Measurements from ENCODE around the gene SAP30L. TPM values are rescaled to one million over a fixed set of nuclear protein-coding genes. Genes with fewer than 3 reads are reported as not detected.

Gene SAP30L
- 10 to 100 TPM; 42.5 to 45.3 TPM for total RNA-seq

GRCh38 chr5:154445422-154446194 lies at the start of gene SAP30L:
SAP30L (plus strand) TSS chr5:154445997; CDS start chr5:154446605, 608 bp downstream.
- Mint-ChIP-seq H3K27me3 (ENCODE audit: low read depth) (no peaks in the 10 kb centered on the region), H3K4me3 (peak within 1 kb of the TSS; percentile 97 to 100), H3K36me3 (ENCODE audit: insufficient read depth in 2 of 2) (peaks cover 12 to 18% of the 10 kb centered on the region in 2 donors), H3K9me3 (no peaks in the 10 kb centered on the region), H3K27ac (peak within 1 kb of the TSS; percentile 96), H3K4me1 (ENCODE audit: low read depth) (peaks cover 44% of the 10 kb centered on the region)
- DNase-seq (peak; percentile 96 to 97), ATAC-seq (replicated peaks in 1 of 2) (peak; percentile 95 to 97)

GRCh38 chr5:154396128-154396527 lies 49.7 kb upstream of the SAP30L start:
- no peak overlapping the region for H3K4me3 Mint-ChIP-seq
- ATAC-seq (replicated peaks in 1 of 2) (no peak), DNase-seq (no peak)
- no peak overlapping the region for H3K27ac Mint-ChIP-seq
- H3K36me3 Mint-ChIP-seq (ENCODE audit: insufficient read depth in 2 of 2): peaks cover 0 to 5% of the 10 kb centered on the region in 2 donors
- H3K27me3 Mint-ChIP-seq (ENCODE audit: low read depth): no peaks in the 10 kb centered on the region
- H3K9me3 Mint-ChIP-seq: no peaks in the 10 kb centered on the region
- H3K4me1 Mint-ChIP-seq (ENCODE audit: low read depth): peaks cover 6% of the 10 kb centered on the region

- DNase-seq: no peak
- Mint-ChIP-seq H3K9me3 (no peaks in the 10 kb centered on the region), H3K4me1 (ENCODE audit: low read depth) (peaks cover 6% of the 10 kb centered on the region), H3K27me3 (ENCODE audit: low read depth) (no peaks in the 10 kb centered on the region), H3K4me3 (no peak overlapping the region), H3K27ac (peak overlapping the region; percentile 17), H3K36me3 (ENCODE audit: insufficient read depth in 2 of 2) (no peaks in the 10 kb centered on the region)
- ATAC-seq (replicated peaks in 1 of 2): no peak
Measured at GRCh38 chr5:154397652-154398406, 48.0 kb upstream of the SAP30L start.

GRCh38 chr5:154400678-154401077 lies 45.1 kb upstream of the SAP30L start:
- DNase-seq (no peak), ATAC-seq (replicated peaks in 1 of 2) (no peak)
- no peaks in the 10 kb centered on the region for H3K27me3 Mint-ChIP-seq (ENCODE audit: low read depth)
- peaks cover 18% of the 10 kb centered on the region for H3K4me1 Mint-ChIP-seq (ENCODE audit: low read depth)
- H3K4me3 Mint-ChIP-seq: no peak overlapping the region
- no peaks in the 10 kb centered on the region for H3K36me3 Mint-ChIP-seq (ENCODE audit: insufficient read depth in 2 of 2)
- H3K27ac Mint-ChIP-seq: no peak overlapping the region
- no peaks in the 10 kb centered on the region for H3K9me3 Mint-ChIP-seq

- no peaks in the 10 kb centered on the region for H3K36me3 Mint-ChIP-seq (ENCODE audit: insufficient read depth in 2 of 2)
- no peak overlapping the region for H3K27ac Mint-ChIP-seq
- H3K27me3 Mint-ChIP-seq (ENCODE audit: low read depth): no peaks in the 10 kb centered on the region
- no peaks in the 10 kb centered on the region for H3K9me3 Mint-ChIP-seq
- H3K4me3 Mint-ChIP-seq: no peak overlapping the region
- ATAC-seq (replicated peaks in 1 of 2): no peak
- peaks cover 13% of the 10 kb centered on the region for H3K4me1 Mint-ChIP-seq (ENCODE audit: low read depth)
- no peak for DNase-seq
Measured at GRCh38 chr5:154401355-154401754, 44.4 kb upstream of the SAP30L start.

GRCh38 chr5:154401931-154402330 lies 43.9 kb upstream of the SAP30L start:
- Mint-ChIP-seq H3K27me3 (ENCODE audit: low read depth) (no peaks in the 10 kb centered on the region), H3K27ac (no peak overlapping the region), H3K9me3 (no peaks in the 10 kb centered on the region), H3K4me3 (no peak overlapping the region), H3K36me3 (ENCODE audit: insufficient read depth in 2 of 2) (no peaks in the 10 kb centered on the region), H3K4me1 (ENCODE audit: low read depth) (peaks cover 13% of the 10 kb centered on the region)
- no peak for DNase-seq
- no peak for ATAC-seq (replicated peaks in 1 of 2)

GRCh38 chr5:154402611-154403010 lies 43.2 kb upstream of the SAP30L start:
- H3K27me3 Mint-ChIP-seq (ENCODE audit: low read depth): no peaks in the 10 kb centered on the region
- peaks cover 13% of the 10 kb centered on the region for H3K4me1 Mint-ChIP-seq (ENCODE audit: low read depth)
- no peak for DNase-seq
- H3K36me3 Mint-ChIP-seq (ENCODE audit: insufficient read depth in 2 of 2): no peaks in the 10 kb centered on the region
- ATAC-seq (replicated peaks in 1 of 2): no peak
- no peak overlapping the region for H3K4me3 Mint-ChIP-seq
- no peak overlapping the region for H3K27ac Mint-ChIP-seq
- no peaks in the 10 kb centered on the region for H3K9me3 Mint-ChIP-seq

GRCh38 chr5:154403234-154403633 lies 42.6 kb upstream of the SAP30L start:
- DNase-seq: no peak
- ATAC-seq (replicated peaks in 1 of 2): no peak
- Mint-ChIP-seq H3K4me1 (ENCODE audit: low read depth) (peaks cover 13% of the 10 kb centered on the region), H3K36me3 (ENCODE audit: insufficient read depth in 2 of 2) (no peaks in the 10 kb centered on the region), H3K27me3 (ENCODE audit: low read depth) (no peaks in the 10 kb centered on the region), H3K4me3 (no peak overlapping the region), H3K9me3 (no peaks in the 10 kb centered on the region), H3K27ac (no peak overlapping the region)

GRCh38 chr5:154403776-154404387 lies 41.9 kb upstream of the SAP30L start:
- Mint-ChIP-seq H3K36me3 (ENCODE audit: insufficient read depth in 2 of 2) (no peaks in the 10 kb centered on the region), H3K4me3 (no peak overlapping the region), H3K4me1 (ENCODE audit: low read depth) (peaks cover 13% of the 10 kb centered on the region), H3K27me3 (ENCODE audit: low read depth) (no peaks in the 10 kb centered on the region), H3K9me3 (no peaks in the 10 kb centered on the region), H3K27ac (no peak overlapping the region)
- ATAC-seq (replicated peaks in 1 of 2) (no peak), DNase-seq (no peak)

GRCh38 chr5:154405078-154405792 lies 40.6 kb upstream of the SAP30L start:
- H3K4me1 Mint-ChIP-seq (ENCODE audit: low read depth): peaks cover 13% of the 10 kb centered on the region
- DNase-seq (peak; percentile 80 to 81), ATAC-seq (replicated peaks in 1 of 2) (peak; percentile 95 to 96)
- no peak overlapping the region for H3K27ac Mint-ChIP-seq
- no peaks in the 10 kb centered on the region for H3K27me3 Mint-ChIP-seq (ENCODE audit: low read depth)
- peak overlapping the region; percentile 73 to 77 for H3K4me3 Mint-ChIP-seq
- no peaks in the 10 kb centered on the region for H3K36me3 Mint-ChIP-seq (ENCODE audit: insufficient read depth in 2 of 2)
- H3K9me3 Mint-ChIP-seq: no peaks in the 10 kb centered on the region

- no peak for DNase-seq
- peaks cover 1 to 2% of the 10 kb centered on the region in 2 donors for H3K36me3 Mint-ChIP-seq (ENCODE audit: insufficient read depth in 2 of 2)
- no peak for ATAC-seq (replicated peaks in 1 of 2)
- H3K27ac Mint-ChIP-seq: no peak overlapping the region
- no peaks in the 10 kb centered on the region for H3K9me3 Mint-ChIP-seq
- H3K4me1 Mint-ChIP-seq (ENCODE audit: low read depth): peaks cover 13% of the 10 kb centered on the region
- no peaks in the 10 kb centered on the region for H3K27me3 Mint-ChIP-seq (ENCODE audit: low read depth)
- H3K4me3 Mint-ChIP-seq: no peak overlapping the region
Measured at GRCh38 chr5:154406231-154406630, 39.6 kb upstream of the SAP30L start.

GRCh38 chr5:154406826-154407225 lies 39.0 kb upstream of the SAP30L start:
- peaks cover 1 to 2% of the 10 kb centered on the region in 2 donors for H3K36me3 Mint-ChIP-seq (ENCODE audit: insufficient read depth in 2 of 2)
- no peaks in the 10 kb centered on the region for H3K27me3 Mint-ChIP-seq (ENCODE audit: low read depth)
- H3K4me3 Mint-ChIP-seq: no peak overlapping the region
- H3K27ac Mint-ChIP-seq: no peak overlapping the region
- H3K9me3 Mint-ChIP-seq: no peaks in the 10 kb centered on the region
- ATAC-seq (replicated peaks in 1 of 2): no peak
- H3K4me1 Mint-ChIP-seq (ENCODE audit: low read depth): peaks cover 13% of the 10 kb centered on the region
- no peak for DNase-seq

- no peaks in the 10 kb centered on the region for H3K27me3 Mint-ChIP-seq (ENCODE audit: low read depth)
- H3K27ac Mint-ChIP-seq: no peak overlapping the region
- H3K36me3 Mint-ChIP-seq (ENCODE audit: insufficient read depth in 2 of 2): peaks cover 1 to 2% of the 10 kb centered on the region in 2 donors
- DNase-seq (no peak), ATAC-seq (replicated peaks in 1 of 2) (no peak)
- no peak overlapping the region for H3K4me3 Mint-ChIP-seq
- H3K9me3 Mint-ChIP-seq: no peaks in the 10 kb centered on the region
- peaks cover 13% of the 10 kb centered on the region for H3K4me1 Mint-ChIP-seq (ENCODE audit: low read depth)
Measured at GRCh38 chr5:154408811-154409210, 37.0 kb upstream of the SAP30L start.

Measured in activated T-cell treated with anti-CD3 and anti-CD28 coated beads, Interleukin-2, amount 50 U/mL, for 72 hours (primary cell).